DMS79 treated with DMSO at 0.1 percent for 48 hours (cell line): ENCODE results near the gene FOXL1.

ENCODE experiments used
- DNase-seq: peaks from one replicate; lab custom pipeline; 2025; lab: John Stamatoyannopoulos, UW

FOXL1 gene

GRCh38 chr16:86578061-86578599 lies at the start of gene FOXL1:
Gene FOXL1, plus strand, starts transcription at chr16:86578549. Its CDS starts 175 bp downstream, at chr16:86578724.
- no peak for DNase-seq

GRCh38 chr16:86529160-86529559 lies 49.2 kb upstream of the FOXL1 start:
- DNase-seq: no peak

GRCh38 chr16:86530251-86531190 lies 47.8 kb upstream of the FOXL1 start:
- no peak for DNase-seq

- DNase-seq: no peak
Observed at GRCh38 chr16:86531191-86531545, 47.2 kb upstream of the FOXL1 start.

- DNase-seq: no peak
Observed at GRCh38 chr16:86531641-86532525, 46.5 kb upstream of the FOXL1 start.

- no peak for DNase-seq
Observed at GRCh38 chr16:86532526-86532815, 45.9 kb upstream of the FOXL1 start.

GRCh38 chr16:86533076-86533475 lies 45.3 kb upstream of the FOXL1 start:
- DNase-seq: no peak

- no peak for DNase-seq
Observed at GRCh38 chr16:86533767-86534351, 44.5 kb upstream of the FOXL1 start.

- no peak for DNase-seq
Observed at GRCh38 chr16:86534779-86535615, 43.4 kb upstream of the FOXL1 start.

GRCh38 chr16:86536621-86537020 lies 41.7 kb upstream of the FOXL1 start:
- no peak for DNase-seq

GRCh38 chr16:86537486-86537885 lies 40.9 kb upstream of the FOXL1 start:
- no peak for DNase-seq

- no peak for DNase-seq
Observed at GRCh38 chr16:86538196-86538780, 40.1 kb upstream of the FOXL1 start.

GRCh38 chr16:86540894-86541293 lies 37.5 kb upstream of the FOXL1 start:
- DNase-seq: no peak

GRCh38 chr16:86541560-86541959 lies 36.8 kb upstream of the FOXL1 start:
- DNase-seq: no peak

GRCh38 chr16:86542756-86543750 lies 35.3 kb upstream of the FOXL1 start:
- DNase-seq: no peak

- DNase-seq: no peak
Observed at GRCh38 chr16:86545481-86545880, 32.9 kb upstream of the FOXL1 start.

- DNase-seq: no peak
Observed at GRCh38 chr16:86545954-86546637, 32.3 kb upstream of the FOXL1 start.

GRCh38 chr16:86546638-86547013 lies 31.7 kb upstream of the FOXL1 start:
- no peak for DNase-seq

- no peak for DNase-seq
Observed at GRCh38 chr16:86547286-86547685, 31.1 kb upstream of the FOXL1 start.
